Ammon's horn (tissue), 1 donor: Measurements from ENCODE around the gene MAOB.

ENCODE experiments used
- DNase-seq: peaks from one replicate; pipeline ENCODE4 v3.0.0-alpha.2; 2016; ENCODE audit warnings: low spot score

MAOB gene

GRCh38 chrX:43860646-43861370 is 21.4 kb downstream of the MAOB start:
- no peak for DNase-seq

GRCh38 chrX:43853225-43853828 is 28.9 kb downstream of the MAOB start:
- no peak for DNase-seq

- DNase-seq: no peak
Measured at GRCh38 chrX:43850629-43851028, 31.6 kb downstream of the MAOB start.

- no peak for DNase-seq
Measured at GRCh38 chrX:43849173-43849572, 33.1 kb downstream of the MAOB start.

- no peak for DNase-seq
Measured at GRCh38 chrX:43847352-43847751, 34.9 kb downstream of the MAOB start.

GRCh38 chrX:43846558-43846957 is 35.7 kb downstream of the MAOB start:
- DNase-seq: no peak

- no peak for DNase-seq
Measured at GRCh38 chrX:43845776-43846175, 36.5 kb downstream of the MAOB start.

GRCh38 chrX:43840265-43840664 is 42.0 kb downstream of the MAOB start:
- no peak for DNase-seq

GRCh38 chrX:43836435-43837184 is 45.6 kb downstream of the MAOB start:
- DNase-seq: no peak

- no peak for DNase-seq
Measured at GRCh38 chrX:43835559-43835958, 46.7 kb downstream of the MAOB start.

- DNase-seq: no peak
Measured at GRCh38 chrX:43827791-43828190, 54.5 kb downstream of the MAOB start.

- DNase-seq: no peak
Measured at GRCh38 chrX:43822014-43822413, 60.2 kb downstream of the MAOB start.

GRCh38 chrX:43817444-43817843 is 64.8 kb downstream of the MAOB start:
- no peak for DNase-seq

GRCh38 chrX:43815209-43815608 is 67.0 kb downstream of the MAOB start:
- no peak for DNase-seq

GRCh38 chrX:43813898-43814297 is 68.4 kb downstream of the MAOB start:
- no peak for DNase-seq

- DNase-seq: no peak
Measured at GRCh38 chrX:43813319-43813718, 68.9 kb downstream of the MAOB start.

GRCh38 chrX:43809463-43809862 is 72.8 kb downstream of the MAOB start:
- no peak for DNase-seq

- DNase-seq: no peak
Measured at GRCh38 chrX:43808231-43808630, 74.0 kb downstream of the MAOB start.

- DNase-seq: no peak
Measured at GRCh38 chrX:43805579-43805978, 76.7 kb downstream of the MAOB start.

GRCh38 chrX:43804021-43804420 is 78.2 kb downstream of the MAOB start:
- no peak for DNase-seq

- DNase-seq: no peak
Measured at GRCh38 chrX:43785930-43786591, 96.2 kb downstream of the MAOB start.

GRCh38 chrX:43758044-43758443 is 124.2 kb downstream of the MAOB start:
- no peak for DNase-seq

GRCh38 chrX:43756076-43756475 is 126.2 kb downstream of the MAOB start:
- DNase-seq: no peak
